ENCODE results near the gene JMJD7.

Gene JMJD7

GRCh38 chr15:41827880-41828806 lies at the start of gene JMJD7:
TSS of gene JMJD7 (plus strand) at chr15:41828092. CDS start at chr15:41828125, 33 bp downstream.
- peak; percentile 25 for DNase-seq

DNA sequence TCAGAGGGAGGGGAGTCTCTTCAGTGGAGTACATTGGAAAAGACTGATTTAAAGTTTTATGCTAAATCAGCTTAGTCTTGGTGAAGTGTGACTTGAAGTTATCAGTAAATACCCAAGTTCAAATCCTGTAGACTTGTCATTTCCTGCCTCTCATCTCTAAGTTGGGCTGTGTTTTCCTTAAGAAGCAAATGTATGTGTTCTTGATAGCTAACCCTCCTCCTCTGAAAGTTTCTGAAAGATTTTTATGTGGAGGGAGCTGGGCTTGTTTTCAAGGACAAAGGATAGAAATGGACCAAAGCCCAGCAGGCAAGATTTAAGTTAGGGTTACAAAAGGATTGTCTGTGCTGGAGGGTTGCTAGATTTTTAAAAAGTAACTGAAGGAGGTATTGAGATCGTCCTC lies 49.4 kb upstream of the JMJD7 start:
- no peak for DNase-seq

GRCh38 chr15:41779662-41780157 lies 48.2 kb upstream of the JMJD7 start:
- no peak for DNase-seq

GRCh38 chr15:41780266-41780665 lies 47.6 kb upstream of the JMJD7 start:
- DNase-seq: no peak

DNA sequence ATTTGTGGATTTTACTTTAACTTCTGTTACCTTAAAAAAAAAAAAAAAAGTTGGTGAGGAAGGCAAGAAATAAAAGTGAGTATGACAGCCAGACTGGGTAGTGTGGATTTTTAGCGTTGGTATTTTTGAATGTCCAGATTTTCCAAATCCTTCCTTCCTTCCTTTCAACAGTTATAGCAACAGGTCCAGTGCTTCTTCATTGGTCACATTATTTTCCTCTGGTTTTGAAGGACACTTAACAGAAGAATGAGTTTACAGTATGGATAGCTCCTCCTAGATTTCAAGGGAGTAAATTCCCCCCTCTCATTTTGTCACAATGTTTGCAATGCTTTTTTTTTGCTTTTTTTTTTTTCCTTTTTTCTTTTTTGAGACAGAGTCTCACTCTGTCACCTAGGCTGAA lies 47.2 kb upstream of the JMJD7 start:
- no peak for DNase-seq

- DNase-seq: no peak
These were observed 45.3 kb upstream of the JMJD7 start for GRCh38 chr15:41782371-41783282.

DNA sequence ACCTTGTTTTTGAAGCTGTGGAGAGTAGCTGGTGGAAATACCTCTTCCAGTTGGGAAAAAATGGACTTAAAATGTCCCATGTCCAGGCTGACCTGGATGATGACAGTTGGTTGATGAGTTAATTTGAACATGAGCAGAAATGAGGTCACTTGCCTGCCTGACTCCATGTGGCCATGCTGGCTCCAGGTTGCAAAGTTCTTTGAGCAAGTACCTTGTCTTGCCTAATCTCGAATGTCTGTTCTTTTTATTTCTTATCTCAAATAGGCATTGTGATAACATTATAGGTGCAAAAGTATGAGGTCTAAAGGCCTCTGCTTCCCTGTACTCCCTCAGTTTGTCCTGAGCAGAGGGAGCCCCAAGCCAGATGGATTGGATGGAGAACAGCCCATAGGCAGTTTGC lies 44.6 kb upstream of the JMJD7 start:
- DNase-seq: no peak

DNA sequence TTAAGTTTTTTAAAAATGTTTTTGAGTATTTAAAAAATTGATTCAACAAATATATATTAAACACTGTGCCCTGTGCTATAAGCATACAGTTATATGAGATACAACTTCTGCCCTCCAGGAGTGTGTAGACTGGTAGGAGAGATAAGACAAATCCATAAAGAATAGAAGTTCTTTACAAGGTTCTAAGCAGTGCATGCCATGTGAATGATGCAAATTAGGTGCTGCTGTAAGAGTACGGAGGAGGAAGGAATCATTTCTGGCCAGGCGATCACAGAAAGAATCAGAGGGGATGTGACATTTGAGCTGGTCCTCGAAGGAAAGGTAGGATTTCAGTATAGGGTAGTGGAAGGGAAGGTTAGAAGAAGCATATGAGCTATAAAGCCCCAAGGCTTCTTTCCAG lies 39.6 kb upstream of the JMJD7 start:
- no peak for DNase-seq

DNA sequence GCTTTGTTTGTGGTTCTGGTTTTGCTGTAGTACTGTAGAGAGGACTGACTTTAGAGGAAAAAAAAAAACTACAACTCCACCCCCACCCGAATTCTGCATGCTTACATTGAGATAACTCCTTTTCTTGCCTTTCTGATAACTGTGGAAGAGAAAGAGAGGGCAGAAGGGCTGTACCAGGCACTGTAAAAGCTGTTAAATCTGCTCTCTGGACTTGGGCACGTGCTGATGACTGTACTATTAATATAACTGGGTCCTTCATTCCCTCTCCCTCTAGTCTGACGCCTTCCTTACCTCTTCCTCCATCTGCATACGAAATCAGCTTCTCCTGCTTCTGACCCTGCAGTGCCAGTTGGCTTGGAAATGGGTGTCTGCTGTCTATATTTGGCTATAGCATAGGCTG lies 38.7 kb upstream of the JMJD7 start:
- no peak for DNase-seq

GRCh38 chr15:41789662-41790061 lies 38.2 kb upstream of the JMJD7 start:
- no peak for DNase-seq

- DNase-seq: no peak
These were observed 37.7 kb upstream of the JMJD7 start for GRCh38 chr15:41790169-41790568.

DNA sequence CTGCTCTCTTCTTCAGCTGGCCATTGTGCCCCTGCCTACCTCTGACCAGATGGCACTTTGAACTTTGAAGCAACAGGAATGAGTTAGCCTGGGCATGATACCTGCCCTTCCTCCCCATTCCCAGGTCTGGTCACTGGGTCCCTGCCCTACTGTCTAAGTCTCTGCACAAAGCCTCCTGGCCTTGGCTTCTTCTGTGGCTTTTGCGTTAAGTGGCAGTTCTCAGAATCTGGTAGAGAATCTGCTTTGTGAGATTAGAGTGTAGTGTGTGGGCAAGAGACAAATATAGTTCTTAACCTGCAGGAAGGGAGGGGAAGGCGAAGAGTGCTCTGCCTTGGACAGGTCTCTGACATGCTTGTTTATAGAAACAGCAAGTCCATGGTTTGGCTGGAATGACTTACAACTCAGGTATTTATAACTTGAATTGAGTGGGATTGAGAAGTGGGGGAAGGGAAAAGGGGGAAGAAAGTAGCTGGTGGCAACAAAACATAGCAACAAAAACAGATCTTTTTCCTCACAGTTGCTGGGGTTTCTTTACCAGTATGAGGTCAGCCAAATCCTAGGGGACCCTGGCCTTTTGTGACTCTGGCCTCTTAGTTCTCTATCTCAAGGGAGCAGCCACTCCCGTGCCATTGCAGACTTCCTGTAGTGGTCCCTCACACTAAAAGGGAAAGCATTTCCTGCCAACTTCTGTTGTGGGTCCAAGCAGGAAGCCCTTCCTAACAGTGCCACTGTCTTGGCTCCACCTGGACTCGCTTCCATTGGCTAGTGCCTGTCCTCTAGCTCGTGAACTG lies 36.9 kb upstream of the JMJD7 start:
- peak; percentile 26 for DNase-seq

DNA sequence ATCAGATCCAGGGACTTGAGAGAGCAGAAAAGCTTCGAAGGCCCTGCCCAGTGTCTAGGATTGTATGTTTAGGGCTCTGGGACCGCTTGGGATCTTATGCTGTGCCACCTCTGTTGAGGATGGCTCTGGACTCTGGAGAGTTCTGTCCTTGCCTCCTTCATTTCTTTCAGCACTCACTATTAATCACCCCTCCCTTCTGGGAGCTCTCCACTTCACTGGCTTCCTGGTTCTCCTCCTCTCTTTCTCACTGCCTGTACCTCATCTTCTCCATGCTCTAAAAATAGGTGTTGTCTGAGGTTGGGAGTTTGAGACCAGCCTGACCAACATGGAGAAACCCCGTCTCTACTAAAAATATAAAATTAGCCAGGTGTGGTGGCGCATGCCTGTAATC lies 36.4 kb upstream of the JMJD7 start:
- no peak for DNase-seq

- no peak for DNase-seq
These were observed 35.8 kb upstream of the JMJD7 start for GRCh38 chr15:41792000-41792637.

DNA sequence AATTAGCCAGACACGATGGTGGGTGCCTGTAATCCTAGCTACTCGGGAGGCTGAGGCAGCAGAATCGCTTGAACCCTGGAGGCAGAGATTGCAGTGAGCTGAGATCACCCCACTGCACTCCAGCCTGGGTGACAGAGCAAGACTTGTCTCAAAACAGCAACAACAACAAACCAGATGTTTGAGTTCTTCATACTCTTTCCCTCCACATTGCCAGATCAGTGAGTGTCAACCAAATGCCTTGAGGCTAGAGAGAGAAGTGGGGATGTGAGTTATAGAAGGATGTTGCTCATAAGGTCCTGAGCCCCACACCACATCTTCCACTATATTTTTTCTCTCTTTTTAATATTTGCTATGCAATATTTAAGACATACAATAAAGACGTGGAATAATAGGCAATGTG lies 33.8 kb upstream of the JMJD7 start:
- no peak for DNase-seq

DNA sequence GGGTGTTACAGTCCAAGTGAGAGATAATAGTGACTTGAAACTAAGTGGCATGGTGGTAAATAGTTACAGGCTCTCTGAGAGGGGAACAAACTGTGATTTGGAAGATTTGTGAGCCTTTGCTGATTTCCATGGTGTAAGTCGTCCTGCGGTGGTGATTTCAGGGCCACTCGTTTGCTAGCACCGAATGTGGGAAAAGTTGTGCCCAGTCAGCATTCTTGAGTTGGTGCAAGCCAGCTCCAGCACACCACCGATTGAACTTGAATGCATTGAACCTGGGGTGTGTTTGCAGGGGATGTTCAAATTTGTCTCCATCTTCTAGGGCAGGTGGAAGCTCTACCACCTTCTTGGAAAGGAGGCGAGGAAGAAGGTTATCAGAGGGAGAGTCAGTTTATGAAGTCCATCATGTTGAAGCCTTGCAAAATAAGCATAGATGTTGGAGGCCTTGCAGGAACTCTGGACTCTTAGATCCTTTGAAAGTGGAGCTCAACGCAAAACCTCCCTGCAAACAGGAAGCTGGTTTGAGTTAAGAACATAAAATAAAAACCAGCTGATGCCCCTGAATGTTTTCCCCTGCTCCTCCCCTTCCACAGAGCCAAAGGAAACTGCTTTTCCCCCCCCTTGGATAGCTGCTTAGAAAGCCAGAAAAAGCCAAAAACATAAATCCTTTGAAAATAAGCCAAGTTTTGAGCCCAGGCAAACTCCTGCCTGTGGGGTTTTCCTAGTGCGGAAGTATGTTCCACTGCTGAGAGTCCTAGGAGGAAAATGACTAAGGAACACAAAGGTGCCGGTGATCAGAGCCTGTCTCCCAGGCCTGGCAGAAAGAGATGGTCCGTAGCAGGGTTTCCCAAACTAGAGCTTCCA lies 31.7 kb upstream of the JMJD7 start:
- no peak for DNase-seq

- DNase-seq: no peak
These were observed 30.5 kb upstream of the JMJD7 start for GRCh38 chr15:41797201-41797944.

- DNase-seq: no peak
These were observed 29.0 kb upstream of the JMJD7 start for GRCh38 chr15:41798607-41799487.

DNA sequence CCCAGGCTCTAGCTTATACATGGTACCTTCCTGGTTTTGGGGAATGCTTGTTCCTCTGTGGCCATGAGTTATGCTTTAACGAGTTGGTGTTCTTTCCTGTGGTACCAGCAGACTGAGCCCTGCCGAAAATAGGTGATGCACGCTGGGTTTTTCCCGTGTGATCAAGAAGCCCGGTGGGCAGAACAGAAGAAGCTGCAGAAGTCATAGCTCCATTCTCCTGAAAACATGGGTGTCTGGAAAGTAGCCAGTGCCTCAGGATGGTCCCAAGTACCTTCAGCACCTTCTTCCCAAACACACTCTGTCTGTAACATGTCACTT lies 28.4 kb upstream of the JMJD7 start:
- no peak for DNase-seq

DNA sequence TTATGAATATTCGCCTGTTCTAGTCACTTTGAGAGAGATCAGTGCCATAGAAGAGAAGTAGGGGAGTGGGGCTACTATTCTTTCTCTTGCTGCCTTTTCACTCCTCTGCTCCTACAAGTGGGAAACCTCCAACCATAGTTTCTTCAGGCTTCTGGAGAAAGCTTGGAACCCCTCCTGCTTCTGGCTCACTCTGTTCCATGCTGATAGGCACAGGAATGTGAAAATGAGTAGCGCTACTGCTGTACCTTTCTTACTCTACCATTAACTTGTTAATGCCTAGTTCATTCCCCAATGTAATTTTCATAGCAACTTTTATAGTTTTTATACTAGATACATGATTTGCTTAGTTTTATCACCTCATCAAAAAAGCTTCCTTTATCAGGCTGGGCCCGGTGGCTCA lies 26.7 kb upstream of the JMJD7 start:
- no peak for DNase-seq

All from DMS153 (cell line).